Sigmoid colon (tissue), 4 donors: Measurements from ENCODE around the gene IQCM.

ENCODE experiments used
- EP300 ChIP-seq, 4 donors: sonication (generic); formaldehyde crosslinking; IDR thresholded peaks; one replicate each; pipeline ENCODE4 v1.6.1; 2017; ENCODE audit warnings: antibody characterized with exemption in 4 of 4
- POLR2AphosphoS5 ChIP-seq, 4 donors: sonication (generic); formaldehyde crosslinking; IDR thresholded peaks; one replicate each; pipeline ENCODE4 v1.6.1; 2017; ENCODE audit warnings: antibody characterized with exemption in 4 of 4
- TF ChIP-seq, protein P1 (sequence below), 4 experiments: fragments of 450-650 bp in 3 of 4; fragments of 200-600 bp in 1 of 4; IDR thresholded peaks; one replicate each; pipeline ENCODE4 v1.5.1; 2016 to 2019; ENCODE audit warnings: antibody characterized with exemption in 4 of 4, mild to moderate bottlenecking in 3 of 4, moderate library complexity in 2 of 4

DNA sequence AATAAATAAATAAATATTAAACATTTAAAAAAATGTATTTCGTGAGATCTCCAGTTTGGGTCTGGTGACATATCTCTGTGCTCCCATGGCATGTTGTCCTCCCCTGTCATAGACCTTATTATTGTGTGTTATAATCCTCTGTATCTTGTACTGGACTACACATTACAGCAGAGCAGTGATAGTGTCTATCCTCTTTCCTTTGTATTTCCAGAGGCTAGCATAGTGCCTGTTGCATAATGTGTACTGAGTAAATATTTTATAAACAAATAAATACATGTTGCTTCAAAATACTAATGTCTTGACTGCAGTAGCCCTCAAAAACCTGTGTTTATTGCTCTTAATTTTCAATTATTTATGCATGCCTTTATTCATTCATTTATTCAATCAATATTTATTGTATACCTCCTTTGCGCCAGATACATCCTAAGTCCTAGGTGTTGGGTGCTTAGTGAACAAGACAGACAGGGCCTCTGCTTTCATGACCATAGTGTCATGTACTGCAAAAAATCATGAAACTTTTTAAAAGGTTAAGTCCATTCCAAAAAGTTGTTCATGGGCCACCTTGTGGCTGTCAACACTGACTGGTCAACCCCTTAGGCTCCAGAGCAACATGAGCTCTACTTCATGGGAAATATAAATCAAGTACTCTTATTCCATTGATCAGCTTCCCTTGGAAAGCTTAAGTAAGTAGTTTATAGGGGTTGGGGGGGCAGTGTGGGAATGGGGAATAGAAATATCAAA, 303.9 kb downstream of the IQCM start:
- TF ChIP-seq, protein P1, sequence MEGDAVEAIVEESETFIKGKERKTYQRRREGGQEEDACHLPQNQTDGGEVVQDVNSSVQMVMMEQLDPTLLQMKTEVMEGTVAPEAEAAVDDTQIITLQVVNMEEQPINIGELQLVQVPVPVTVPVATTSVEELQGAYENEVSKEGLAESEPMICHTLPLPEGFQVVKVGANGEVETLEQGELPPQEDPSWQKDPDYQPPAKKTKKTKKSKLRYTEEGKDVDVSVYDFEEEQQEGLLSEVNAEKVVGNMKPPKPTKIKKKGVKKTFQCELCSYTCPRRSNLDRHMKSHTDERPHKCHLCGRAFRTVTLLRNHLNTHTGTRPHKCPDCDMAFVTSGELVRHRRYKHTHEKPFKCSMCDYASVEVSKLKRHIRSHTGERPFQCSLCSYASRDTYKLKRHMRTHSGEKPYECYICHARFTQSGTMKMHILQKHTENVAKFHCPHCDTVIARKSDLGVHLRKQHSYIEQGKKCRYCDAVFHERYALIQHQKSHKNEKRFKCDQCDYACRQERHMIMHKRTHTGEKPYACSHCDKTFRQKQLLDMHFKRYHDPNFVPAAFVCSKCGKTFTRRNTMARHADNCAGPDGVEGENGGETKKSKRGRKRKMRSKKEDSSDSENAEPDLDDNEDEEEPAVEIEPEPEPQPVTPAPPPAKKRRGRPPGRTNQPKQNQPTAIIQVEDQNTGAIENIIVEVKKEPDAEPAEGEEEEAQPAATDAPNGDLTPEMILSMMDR (IDR thresholded peaks at IDR 0.05): no peak
- TF ChIP-seq EP300 (IDR thresholded peaks at IDR 0.05) (no peak), POLR2AphosphoS5 (IDR thresholded peaks at IDR 0.05) (no peak)
